Activated CD8-positive, alpha-beta memory T cell treated with anti-CD3 and anti-CD28 coated beads for 24 hours (primary cell): ENCODE measurements around the gene SHKBP1.
"Not testable (repeated sequence)": the region's sequence is repeated elsewhere in the genome, so short reads cannot be mapped to it uniquely, and the experiment has no call there.

Experiments used
- DNase-seq: peaks from one replicate; pipeline ENCODE4 v3.0.0-alpha.2; 2020

Gene SHKBP1, protein sequence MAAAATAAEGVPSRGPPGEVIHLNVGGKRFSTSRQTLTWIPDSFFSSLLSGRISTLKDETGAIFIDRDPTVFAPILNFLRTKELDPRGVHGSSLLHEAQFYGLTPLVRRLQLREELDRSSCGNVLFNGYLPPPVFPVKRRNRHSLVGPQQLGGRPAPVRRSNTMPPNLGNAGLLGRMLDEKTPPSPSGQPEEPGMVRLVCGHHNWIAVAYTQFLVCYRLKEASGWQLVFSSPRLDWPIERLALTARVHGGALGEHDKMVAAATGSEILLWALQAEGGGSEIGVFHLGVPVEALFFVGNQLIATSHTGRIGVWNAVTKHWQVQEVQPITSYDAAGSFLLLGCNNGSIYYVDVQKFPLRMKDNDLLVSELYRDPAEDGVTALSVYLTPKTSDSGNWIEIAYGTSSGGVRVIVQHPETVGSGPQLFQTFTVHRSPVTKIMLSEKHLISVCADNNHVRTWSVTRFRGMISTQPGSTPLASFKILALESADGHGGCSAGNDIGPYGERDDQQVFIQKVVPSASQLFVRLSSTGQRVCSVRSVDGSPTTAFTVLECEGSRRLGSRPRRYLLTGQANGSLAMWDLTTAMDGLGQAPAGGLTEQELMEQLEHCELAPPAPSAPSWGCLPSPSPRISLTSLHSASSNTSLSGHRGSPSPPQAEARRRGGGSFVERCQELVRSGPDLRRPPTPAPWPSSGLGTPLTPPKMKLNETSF

DNA sequence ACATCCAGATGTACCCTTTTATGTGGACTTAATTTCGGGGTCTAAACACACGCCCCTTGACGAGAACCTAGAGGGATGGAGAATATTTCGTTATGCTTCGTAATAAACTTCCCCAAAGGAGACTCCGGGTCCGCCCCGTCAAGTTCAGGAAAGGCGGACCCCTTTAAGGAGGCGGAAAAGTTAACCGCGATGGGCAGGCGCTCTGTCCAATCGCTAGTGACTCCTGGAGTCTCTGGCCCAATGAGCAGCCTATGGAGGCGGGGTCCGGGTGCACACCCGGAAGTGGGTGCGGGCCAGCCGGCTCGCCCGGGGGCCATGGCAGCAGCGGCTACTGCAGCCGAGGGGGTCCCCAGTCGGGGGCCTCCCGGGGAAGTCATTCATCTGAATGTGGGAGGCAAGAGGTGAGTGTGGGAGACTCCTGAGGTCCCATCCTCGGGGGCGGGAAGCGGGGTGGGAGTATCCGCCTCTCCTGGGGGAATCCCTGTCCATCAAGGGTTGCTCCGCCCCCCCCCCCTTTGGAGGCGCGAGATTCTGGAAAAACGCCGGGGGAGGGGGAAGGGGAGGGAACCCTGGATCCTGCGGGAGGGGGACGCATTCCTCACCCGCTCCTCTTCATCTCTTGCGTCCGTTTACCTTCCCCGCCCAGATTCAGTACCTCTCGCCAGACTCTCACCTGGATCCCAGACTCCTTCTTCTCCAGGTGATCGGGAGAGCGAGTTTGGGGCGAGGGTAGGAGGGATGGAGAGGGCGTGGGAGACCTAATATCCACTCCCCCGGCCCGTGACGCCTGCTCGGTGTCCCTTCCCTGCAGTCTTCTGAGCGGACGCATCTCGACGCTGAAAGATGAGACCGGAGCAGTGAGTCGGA, at the start of gene SHKBP1:
Gene SHKBP1, plus strand, starts transcription at position 289 of the 867 bp plus-strand sequence. Its CDS starts 27 bp downstream, at position 316.
- DNase-seq: peak; percentile 97

DNA sequence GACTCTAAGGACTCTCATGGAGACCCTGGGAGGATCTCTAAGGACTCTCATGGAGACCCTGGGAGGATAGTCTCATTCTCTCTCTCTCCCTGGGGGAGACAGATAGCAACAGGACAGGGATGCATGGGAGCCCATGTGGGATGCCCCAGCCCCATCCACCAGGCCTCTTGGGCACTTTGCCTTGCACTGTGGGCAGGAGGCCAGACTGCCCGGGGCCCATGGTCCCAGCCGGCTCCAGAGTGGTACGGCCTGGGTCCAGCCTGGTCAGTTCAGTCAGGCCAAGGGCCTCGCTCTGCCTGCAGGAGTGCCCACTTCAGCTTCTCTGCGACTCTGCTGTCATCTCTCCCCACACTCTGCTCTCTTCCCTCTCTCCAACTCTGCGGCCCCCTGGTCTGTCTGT, 48.6 kb upstream of the SHKBP1 start:
- no peak for DNase-seq

DNA sequence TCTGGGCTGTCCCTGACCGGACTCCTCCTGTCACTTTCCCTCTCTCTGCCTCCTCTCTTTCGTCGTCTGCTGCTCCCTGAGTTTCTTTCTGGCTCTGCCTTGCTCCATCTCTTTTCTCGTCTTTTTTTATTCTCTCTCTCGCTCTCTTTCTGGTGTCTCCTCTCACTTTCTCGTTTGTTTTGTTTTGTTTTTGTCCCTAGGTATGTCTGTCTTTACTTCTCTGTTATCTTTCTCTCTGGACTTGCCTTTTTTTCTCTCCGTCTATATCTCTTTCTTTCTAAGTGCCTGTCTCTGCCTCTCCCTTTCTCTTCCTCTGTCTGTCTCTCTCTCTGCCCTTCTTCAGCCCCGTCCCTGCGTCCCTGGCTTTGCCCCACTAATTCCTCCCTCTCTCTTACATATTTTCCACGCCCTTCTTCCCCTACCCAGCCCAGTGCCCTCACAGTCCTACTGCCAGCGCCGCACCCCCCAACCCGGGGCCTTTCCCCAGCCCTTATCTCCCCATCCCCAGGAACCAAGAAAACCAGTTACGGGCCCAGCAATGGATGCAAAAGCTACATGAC, 48.1 kb upstream of the SHKBP1 start:
- DNase-seq: no peak

DNA sequence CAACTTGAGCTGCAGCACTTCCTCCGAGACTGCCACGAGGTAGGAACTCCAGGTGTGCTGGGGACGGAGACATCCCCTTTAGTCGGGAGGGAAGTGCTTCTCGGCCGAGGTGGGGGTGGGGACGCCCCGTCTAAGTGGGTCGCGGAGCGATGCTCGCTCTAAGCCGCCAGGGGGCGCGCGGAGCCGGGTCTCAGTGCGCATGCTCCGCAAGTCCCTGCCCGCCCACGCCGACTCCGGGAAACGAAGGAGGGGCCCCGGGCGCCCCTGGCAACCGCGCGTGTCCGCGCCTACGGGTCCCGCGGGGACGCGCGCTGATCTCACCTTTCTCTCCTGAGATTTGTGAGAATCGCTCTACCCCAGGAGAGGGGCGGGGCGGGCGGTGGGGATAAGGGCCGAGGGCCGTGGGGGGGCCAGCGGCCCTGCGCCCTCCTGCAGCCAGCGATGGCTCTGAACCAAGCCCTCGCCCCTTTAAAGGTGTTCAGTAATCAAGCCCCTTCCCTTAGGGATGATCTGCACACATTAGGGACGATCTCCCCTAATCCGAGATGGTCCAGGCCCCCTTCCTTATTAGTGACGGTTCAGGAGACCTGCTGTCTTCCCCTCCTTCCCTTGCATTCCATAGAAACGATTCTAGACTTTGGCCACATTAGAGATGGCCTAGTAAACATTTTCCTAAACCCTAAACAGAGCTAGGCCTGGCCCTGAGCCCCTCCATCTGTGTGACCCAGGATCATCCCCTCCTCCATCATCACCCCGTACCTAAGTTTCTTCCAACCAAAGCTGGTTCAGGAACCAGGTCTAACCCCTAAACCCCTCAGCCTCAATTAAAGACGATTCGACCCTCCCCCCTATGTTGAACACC, 47.3 kb upstream of the SHKBP1 start:
- peak; percentile 98 for DNase-seq

DNA sequence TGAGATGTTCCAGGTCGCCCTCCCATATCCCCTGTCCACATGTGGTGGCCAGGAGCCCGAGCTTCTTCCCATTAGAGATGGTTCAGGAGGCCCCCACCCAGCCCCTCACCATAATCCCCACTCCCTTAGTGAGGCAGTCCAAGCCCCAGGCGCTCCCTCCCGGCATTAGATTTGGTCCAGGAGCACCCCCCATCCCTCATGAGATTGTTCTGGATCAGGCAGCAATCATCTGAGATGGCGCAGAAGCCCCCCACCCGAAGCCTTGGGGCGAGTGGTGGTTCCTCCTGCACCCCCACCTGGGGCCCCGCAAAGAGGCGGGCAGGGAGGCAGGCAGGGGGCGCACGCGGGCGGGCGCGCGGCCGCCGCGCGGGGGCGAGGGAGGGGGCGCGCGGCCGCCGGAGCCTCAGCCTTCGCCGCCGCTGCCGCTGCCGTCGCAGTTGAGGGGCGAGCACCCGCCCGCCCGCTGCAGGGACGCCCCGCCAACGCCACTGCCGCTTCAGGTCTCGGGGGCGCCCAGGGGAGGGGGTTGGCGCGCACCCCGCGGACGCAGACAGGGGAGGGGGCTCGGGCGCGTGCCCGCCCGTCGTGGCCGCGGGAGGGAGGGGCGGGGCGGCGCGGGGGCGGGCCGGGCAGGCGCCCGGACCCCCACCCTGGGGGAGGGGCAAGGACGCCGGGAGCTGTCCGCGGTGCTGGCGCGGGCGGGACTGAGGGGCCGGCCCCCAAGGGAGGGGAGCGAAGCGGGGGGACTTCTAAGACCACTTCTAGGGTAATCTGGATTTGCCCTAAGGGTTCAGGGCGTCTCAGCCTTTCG, 46.4 kb upstream of the SHKBP1 start:
- no peak for DNase-seq

DNA sequence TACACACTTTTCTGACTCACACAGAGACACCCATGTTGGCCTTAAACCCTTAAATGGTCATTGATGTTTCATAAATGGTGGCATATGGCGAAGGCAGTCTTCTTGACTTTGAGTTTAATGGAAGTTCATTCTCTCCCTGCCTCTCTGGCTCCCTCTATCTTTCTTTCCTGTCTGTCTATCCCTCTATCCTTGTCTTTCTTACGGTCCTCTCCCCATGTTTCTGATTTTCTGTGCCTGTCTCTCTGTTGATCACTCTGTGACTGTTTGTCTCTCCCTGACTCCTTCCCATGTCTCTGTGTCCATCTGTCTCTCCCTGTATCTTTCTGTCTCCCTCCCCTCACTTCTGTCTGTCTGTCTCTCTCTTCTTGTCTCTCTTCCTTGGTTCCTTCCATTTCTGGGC, 43.2 kb upstream of the SHKBP1 start:
- no peak for DNase-seq

DNA sequence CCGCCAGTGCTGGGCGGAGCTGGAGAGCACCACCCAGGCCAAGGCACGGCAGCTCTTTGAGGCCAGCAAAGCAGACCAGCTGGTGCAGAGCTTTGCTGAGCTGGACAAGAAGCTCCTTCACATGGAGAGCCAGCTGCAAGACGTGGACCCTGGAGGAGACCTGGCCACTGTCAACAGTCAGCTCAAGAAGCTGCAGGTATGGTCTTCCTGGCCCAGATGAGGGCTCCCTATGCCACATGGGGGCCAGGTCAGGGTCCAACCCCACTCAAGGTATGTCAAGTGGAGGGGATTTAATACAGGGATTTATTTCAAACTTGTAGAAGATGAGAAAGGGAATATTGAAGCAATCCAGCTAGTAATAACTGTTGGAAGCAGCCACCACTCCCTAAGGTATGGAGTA, 42.5 kb upstream of the SHKBP1 start:
- no peak for DNase-seq

DNA sequence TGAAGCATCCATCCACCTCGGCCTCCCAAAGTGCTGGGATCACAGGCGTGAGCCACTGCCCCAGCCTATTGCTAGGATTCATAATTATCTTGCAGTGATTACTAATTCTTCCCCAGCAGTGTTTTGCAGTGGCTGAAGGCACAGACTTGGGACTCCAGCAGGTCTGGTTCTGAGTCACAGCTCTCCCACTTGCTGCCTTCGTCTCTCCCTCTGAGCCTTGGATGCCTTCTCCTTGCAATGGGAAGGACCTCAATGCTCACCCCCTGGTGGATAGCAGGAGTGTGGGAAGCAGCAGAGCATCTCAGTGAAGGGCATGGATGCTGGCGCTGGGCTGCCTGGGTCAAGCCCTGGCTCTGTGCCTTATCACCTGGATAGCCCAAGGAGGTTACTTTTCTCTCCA, 37.6 kb upstream of the SHKBP1 start:
- DNase-seq: no peak

DNA sequence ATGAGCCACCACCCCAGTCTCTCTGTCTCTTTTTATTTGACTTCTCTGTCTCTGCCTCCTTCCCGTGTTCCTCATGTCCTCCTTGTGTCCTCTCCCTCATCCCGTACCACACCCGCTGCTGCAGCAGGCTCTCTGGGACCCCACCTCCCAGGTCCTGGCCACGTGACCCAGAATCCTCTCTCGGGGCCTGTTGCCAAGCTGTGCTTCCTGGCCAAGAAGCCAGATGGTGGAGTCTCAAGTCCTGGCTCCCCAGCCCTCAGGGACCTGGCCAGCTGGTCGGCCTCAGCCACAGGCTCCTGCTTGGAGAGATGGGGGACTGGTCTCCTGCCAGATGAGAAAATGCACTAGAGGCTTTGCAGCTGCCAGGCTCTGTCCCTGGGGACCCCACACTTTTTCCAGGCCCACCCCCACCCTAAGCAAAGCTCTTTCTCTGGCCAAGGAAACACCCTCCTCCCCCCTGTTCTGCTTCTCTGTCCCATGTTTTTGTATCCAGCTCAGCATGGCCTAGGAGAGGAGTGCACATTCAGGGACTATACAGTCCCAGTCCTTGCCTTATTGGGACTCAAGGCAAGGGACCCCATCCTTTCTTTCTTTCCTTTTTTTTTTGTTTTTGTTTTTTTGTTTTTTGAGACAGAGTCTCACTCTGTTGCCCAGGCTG, 34.3 kb upstream of the SHKBP1 start:
- DNase-seq: no peak

DNA sequence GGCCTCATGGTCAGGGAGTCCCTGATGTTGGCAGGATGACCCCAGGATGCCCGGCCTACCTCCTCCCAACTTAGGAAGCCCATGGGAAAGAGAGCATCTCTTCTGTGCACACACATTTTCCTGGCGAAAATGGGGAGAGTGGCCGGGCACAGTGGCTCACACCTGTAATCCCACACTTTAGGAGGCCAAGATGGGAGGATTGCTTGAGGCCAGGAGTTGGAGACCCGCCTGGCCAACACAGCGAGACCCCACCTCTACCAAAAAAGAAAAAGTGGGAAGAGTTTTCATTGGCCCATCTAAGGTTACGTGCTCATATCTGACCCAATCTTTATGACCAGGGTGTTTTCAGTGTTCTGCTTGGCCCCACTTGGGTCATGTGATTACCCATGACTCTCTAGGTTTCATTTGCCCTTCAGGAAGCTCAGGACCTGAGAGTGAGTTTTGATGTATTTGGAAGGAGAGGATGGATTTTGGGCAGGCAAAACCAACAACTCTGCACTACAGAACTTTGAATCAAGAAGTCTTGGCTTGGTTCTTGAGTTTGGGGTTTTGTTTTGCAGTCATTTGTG, 33.6 kb upstream of the SHKBP1 start:
- DNase-seq: no peak

DNA sequence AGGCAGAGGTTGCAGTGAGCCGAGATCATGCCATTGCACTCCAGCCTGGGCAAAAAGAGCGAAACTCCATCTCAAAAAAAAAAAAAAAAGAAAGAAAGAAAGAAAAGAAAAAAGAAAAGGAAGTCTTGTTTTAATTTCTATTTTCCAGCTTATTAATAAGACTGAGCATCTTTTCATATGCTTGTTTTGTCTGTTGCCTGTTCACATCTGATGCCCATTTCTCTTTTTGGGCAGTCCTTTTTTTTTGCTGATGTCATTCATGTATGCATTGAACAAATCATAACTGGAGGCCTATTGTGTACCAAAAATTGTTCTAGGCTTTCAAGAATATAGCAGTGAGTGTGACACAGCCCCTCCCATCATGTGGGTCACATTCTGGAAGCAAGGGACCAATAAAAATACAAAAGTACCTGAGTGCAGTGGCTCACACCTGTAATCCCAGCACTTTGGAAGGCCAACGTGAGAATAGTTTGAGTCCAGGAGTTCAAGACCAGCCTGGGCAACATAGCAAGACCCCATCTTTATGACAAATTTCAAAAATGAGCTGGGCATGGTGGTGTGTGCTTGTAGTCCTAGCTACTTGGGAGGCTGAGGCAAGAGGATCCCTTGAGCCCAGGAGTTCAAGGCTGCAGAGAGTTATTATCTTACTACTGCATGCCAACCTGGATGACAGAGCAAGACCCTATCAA, 30.4 kb upstream of the SHKBP1 start:
- DNase-seq: not testable (repeated sequence)

DNA sequence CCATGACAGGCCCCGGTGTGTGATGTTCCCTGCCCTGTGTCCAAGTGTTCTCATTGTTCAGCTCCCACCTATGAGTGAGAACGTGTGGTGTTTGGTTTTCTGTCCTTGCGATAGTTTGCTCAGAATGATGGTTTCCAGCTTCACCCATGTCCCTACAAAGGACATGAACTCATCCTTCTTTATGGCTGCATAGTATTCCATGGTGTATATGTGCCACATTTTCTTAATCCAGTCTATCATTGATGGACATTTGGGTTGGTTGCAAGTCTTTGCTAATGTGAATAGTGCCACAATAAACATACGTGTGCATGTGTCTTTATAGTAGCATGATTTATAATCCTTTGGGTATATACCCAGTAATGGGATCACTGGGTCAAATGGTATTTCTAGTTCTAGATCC, 29.5 kb upstream of the SHKBP1 start:
- not testable (repeated sequence) for DNase-seq

DNA sequence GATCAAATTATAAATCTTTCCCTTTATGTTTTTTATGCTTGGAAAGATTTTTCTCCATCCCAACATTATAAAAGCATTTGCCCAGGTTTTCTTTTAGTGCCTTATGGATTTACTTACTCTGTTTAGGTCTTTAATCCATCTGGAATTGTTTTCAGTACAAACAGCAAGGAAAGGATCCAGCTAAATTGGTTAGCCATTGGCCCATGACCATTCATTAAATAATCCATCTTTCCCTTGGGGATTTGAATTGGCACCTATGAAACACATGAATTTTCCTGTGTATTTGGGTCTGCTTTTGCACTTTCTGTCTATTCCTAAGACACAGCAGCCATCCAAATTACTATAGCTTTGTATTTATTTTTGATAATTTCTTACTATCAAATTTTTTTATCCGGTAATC, 28.8 kb upstream of the SHKBP1 start:
- no peak for DNase-seq

DNA sequence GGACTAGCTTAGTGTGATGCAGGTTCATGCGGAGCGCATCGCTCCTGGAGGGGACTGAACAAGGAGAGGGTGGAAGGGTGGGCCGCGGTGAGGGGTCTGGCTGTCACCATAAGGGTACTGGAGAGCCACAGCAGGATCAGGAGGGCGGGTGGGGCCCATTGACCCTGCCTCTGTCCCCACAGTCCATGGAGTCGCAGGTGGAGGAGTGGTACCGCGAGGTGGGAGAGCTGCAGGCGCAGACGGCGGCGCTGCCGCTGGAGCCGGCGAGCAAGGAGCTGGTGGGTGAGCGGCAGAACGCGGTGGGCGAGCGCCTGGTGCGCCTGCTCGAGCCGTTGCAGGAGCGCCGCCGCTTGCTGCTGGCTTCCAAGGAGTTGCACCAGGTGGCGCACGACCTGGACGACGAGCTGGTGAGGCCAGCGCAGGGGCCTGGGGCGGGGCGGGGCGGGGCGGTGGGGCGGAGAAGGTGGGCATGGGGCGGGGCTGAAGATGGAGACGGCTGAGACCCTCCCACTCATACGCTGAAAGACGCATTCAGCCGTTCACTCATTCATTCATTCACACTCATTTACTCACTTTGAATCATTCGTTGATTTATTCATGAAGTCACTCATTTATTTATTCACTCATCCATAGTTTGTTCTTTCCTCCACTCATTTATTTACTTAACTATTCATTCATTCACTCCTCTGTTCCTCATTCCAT, 27.5 kb upstream of the SHKBP1 start:
- peak; percentile 87 for DNase-seq

DNA sequence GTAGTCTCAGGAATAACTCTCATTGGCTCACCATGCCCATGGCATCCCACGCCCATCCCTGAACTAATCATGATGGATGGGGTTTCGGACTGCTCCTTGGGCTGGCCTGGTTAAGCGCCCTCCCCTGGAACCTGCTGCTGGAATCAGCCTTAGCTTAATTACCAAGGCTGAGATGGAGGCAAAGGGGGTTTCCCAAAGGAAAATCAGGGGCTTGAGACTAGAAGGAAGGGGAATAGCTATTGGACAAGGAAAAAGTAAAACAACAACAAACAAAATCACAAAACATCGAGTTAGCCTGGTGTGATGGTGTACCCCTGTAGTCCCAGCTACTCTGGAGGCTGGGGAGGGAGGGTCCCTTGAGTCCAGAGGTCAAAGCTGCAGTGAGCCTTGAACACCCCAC, 25.7 kb upstream of the SHKBP1 start:
- no peak for DNase-seq

DNA sequence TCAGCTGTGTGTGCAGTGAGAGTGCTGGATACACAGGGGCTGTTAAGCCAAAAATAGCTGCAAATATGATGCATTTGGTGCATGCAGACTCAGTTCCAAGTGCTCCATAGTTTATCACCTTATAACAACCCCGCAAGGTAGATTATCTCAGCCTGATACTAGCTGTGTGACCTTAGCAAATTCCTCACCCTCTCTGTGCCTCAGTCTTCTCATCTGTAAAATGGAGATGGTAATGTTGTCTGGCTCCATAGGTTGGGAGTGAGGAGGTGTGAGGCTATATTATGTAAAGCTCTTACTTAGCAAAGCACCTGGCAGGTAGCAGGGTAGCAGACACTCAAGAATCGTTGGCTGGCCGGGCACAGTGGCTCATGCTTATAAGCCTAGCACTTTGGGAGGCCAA, 23.8 kb upstream of the SHKBP1 start:
- DNase-seq: no peak

DNA sequence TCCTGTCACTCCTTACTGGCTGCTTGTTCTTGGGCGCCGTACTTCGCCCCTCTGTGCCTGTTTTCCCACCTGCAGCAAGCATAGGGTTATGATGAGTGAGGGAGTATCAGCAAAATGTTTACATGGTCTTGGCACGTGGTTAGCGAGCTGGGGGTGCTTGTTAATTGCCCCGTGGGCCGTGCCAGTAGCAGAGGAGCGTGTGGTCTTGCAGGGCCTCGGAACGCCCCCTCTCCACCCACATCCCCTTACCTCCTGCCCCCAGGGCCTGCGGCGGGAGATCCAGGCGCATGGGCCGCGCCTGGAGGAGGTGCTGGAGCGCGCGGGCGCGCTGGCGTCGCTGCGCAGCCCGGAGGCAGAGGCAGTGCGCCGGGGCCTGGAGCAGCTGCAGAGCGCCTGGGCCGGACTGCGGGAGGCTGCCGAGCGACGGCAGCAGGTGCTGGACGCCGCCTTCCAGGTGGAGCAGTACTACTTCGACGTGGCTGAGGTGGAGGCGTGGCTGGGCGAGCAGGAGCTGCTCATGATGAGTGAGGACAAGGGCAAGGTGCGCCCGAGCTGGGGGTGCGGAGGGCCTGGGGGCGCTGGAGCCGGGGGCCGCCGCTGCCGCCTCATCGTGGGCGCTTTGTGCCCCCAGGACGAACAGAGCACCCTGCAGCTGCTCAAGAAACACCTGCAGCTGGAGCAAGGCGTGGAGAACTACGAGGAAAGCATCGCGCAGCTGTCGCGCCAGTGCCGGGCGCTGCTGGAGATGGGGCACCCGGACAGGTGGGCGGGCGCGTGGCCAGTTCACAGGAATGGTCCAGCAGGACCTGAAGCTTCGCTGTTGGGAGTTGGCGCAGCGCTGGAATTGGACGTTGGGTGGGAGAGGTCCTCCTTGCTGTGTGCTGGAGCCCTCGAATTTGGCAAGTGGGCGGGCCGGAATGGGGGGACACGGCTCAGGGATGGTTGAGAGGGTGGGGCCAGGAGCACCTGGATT, 22.5 kb upstream of the SHKBP1 start:
- no peak for DNase-seq
